Tibial nerve (tissue), 4 donors: Measurements from ENCODE around the gene RHOXF2. TPM values are rescaled to one million over a fixed set of nuclear protein-coding genes. Genes with fewer than 3 reads are reported as not detected.
"Not testable (repeated sequence)": the region's sequence is repeated elsewhere in the genome, so short reads cannot be mapped to it uniquely, and the experiment has no call there.

ENCODE experiments used
- DNase-seq, 2 donors: peaks; one replicate each; pipeline ENCODE4 v3.0.0-alpha.2; 2019; ENCODE audit warnings: low spot score in 2 of 2
- H3K27ac ChIP-seq, 4 donors: fragments of 200-600 bp; sonication (generic) in 3 of 4; one replicate each; pipeline ENCODE4 v1.5.1; 2017 to 2019; ENCODE audit warnings: mild to moderate bottlenecking in 1 of 4
- H3K27me3 ChIP-seq, 2 donors: fragments of 200-600 bp; sonication (generic) in 1 of 2; one replicate each; pipeline versions ENCODE4 v1.5.1 to v1.6.0; 2017 to 2019
- H3K36me3 ChIP-seq, 3 donors: fragments of 200-600 bp; sonication (generic); one replicate each; pipeline ENCODE4 v1.5.1; 2018 to 2019
- H3K4me1 ChIP-seq, 4 donors: fragments of 200-600 bp; sonication (generic) in 3 of 4; one replicate each; pipeline ENCODE4 v1.5.1; 2017 to 2019
- H3K4me3 ChIP-seq, 4 donors: fragments of 200-600 bp; sonication (generic) in 3 of 4; one replicate each; pipeline ENCODE4 v1.5.1; 2017 to 2019; ENCODE audit warnings: mild to moderate bottlenecking in 1 of 4, moderate library complexity in 1 of 4
- H3K9me3 ChIP-seq, 4 donors: fragments of 200-600 bp; sonication (generic) in 3 of 4; one replicate each; pipeline ENCODE4 v1.5.1; 2017 to 2019
- CTCF ChIP-seq, 5 experiments: fragments of 200-600 bp in 3 of 5; fragments of 450-650 bp in 2 of 5; sonication (generic) in 3 of 5; IDR thresholded peaks; one replicate each; pipeline ENCODE4 v1.5.1; 2016 to 2019; ENCODE audit warnings: antibody characterized with exemption in 5 of 5, mild to moderate bottlenecking in 3 of 5, moderate library complexity in 2 of 5
- EP300 ChIP-seq, 2 donors: sonication (generic); formaldehyde crosslinking; IDR thresholded peaks; one replicate each; pipeline ENCODE4 v1.6.1; 2017; ENCODE audit warnings: antibody characterized with exemption in 2 of 2, mild to moderate bottlenecking in 1 of 2
- POLR2A ChIP-seq, 2 donors: fragments of 450-650 bp; IDR thresholded peaks; one replicate each; pipeline ENCODE4 v1.6.1; 2017; ENCODE audit warnings: antibody characterized with exemption in 2 of 2, mild to moderate bottlenecking in 2 of 2, moderate library complexity in 2 of 2
- WGBS, 2 donors: methylation state at CpG; one replicate each; pipeline ENCODE4 v1.1.5; 2018; 5-methylcytosine and 5-hydroxymethylcytosine counted together
- total RNA-seq, 4 donors: library from RNA; depleted of rRNA; stranded (reverse); fragments of >200 nt; gene quantifications; one replicate each; pipeline ENCODE4 v1.1.0, GENCODE V29; 2016

The RHOXF2 gene
- total RNA-seq, 4 donors from 2014 or later = not detected

- no peak for DNase-seq
- H3K9me3 ChIP-seq = no peaks in the 10 kb centered on the region
- WGBS, 2 donors = 50 to 69% methylated on average over 4 of the region's 4 CpGs
- TF ChIP-seq CTCF (IDR thresholded peaks at IDR 0.05) = no peak
- TF ChIP-seq EP300 (IDR thresholded peaks at IDR 0.05) = no peak
- TF ChIP-seq POLR2A (IDR thresholded peaks at IDR 0.05) = no peak
- peaks cover 0 to 5% (median 0%) of the 10 kb centered on the region in 4 donors for H3K4me1 ChIP-seq
- peaks cover 0 to 8% of the 10 kb centered on the region in 2 donors for H3K27me3 ChIP-seq
- H3K27ac ChIP-seq = no peak overlapping the region
- H3K4me3 ChIP-seq = no peak overlapping the region
- H3K36me3 ChIP-seq = no peaks in the 10 kb centered on the region
Observed at GRCh38 chrX:120145295-120145925, 13.0 kb upstream of the RHOXF2 start.

GRCh38 chrX:120146323-120146722 is 12.1 kb upstream of the RHOXF2 start:
- WGBS, 2 donors = 78 to 94% methylated on average over 1 of the region's 1 CpG

GRCh38 chrX:120147537-120147936 is 10.9 kb upstream of the RHOXF2 start:
- TF ChIP-seq POLR2A (IDR thresholded peaks at IDR 0.05) = no peak
- no peak for TF ChIP-seq EP300 (IDR thresholded peaks at IDR 0.05)
- no peak for TF ChIP-seq CTCF (IDR thresholded peaks at IDR 0.05)
- Histone ChIP-seq H3K9me3 (no peaks in the 10 kb centered on the region), H3K27me3 (peaks cover 0 to 8% of the 10 kb centered on the region in 2 donors), H3K4me1 (peaks cover 0 to 5% (median 0%) of the 10 kb centered on the region in 4 donors), H3K4me3 (no peak overlapping the region), H3K36me3 (no peaks in the 10 kb centered on the region), H3K27ac (no peak overlapping the region)
- WGBS, 2 donors = 88 to 96% methylated on average over 4 to 8 of the region's 8 CpGs
- DNase-seq = no peak

More at GRCh38 chrX:120146323-120146722, 12.1 kb upstream of the RHOXF2 start:
- H3K4me1 ChIP-seq, H3K27me3 ChIP-seq, H3K4me3 ChIP-seq, H3K27ac ChIP-seq, H3K36me3 ChIP-seq, H3K9me3 ChIP-seq, DNase-seq: not testable (repeated sequence)

GRCh38 chrX:120150109-120150744 is 8.2 kb upstream of the RHOXF2 start:
- not testable (repeated sequence) for H3K4me1 ChIP-seq, H3K27ac ChIP-seq, DNase-seq, H3K9me3 ChIP-seq, H3K36me3 ChIP-seq, H3K4me3 ChIP-seq, H3K27me3 ChIP-seq
- WGBS, 2 donors = no CpG with 5 or more reads among the region's 12 CpGs

- not testable (repeated sequence) for H3K27ac ChIP-seq, H3K4me1 ChIP-seq, H3K4me3 ChIP-seq, H3K27me3 ChIP-seq, H3K36me3 ChIP-seq, H3K9me3 ChIP-seq, DNase-seq
- 95% methylated on average over 19 of the region's 33 CpGs; no CpG with 5 or more reads in 1 of the 2 donors for WGBS, 2 donors
Observed at GRCh38 chrX:120159086-120159485, 673 bp downstream of the RHOXF2 start.

- not testable (repeated sequence) for H3K27me3 ChIP-seq, H3K36me3 ChIP-seq, DNase-seq, H3K4me1 ChIP-seq, H3K9me3 ChIP-seq, H3K4me3 ChIP-seq, H3K27ac ChIP-seq
- WGBS, 2 donors = no CpG with 5 or more reads among the region's 6 CpGs
Observed at GRCh38 chrX:120193254-120193653, 34.8 kb downstream of the RHOXF2 start.

- H3K27me3 ChIP-seq, H3K9me3 ChIP-seq, H3K4me3 ChIP-seq, H3K4me1 ChIP-seq, H3K36me3 ChIP-seq, DNase-seq, H3K27ac ChIP-seq: not testable (repeated sequence)
- no CpG with 5 or more reads among the region's 2 CpGs for WGBS, 2 donors
Observed at GRCh38 chrX:120193720-120194119, 35.3 kb downstream of the RHOXF2 start.

GRCh38 chrX:120195786-120196185 is 37.4 kb downstream of the RHOXF2 start:
- not testable (repeated sequence) for H3K4me3 ChIP-seq, H3K27me3 ChIP-seq, H3K27ac ChIP-seq, DNase-seq, H3K9me3 ChIP-seq, H3K4me1 ChIP-seq, H3K36me3 ChIP-seq
- no CpG with 5 or more reads among the region's 6 CpGs for WGBS, 2 donors

GRCh38 chrX:120196626-120197283 is 38.3 kb downstream of the RHOXF2 start:
- H3K36me3 ChIP-seq, H3K27me3 ChIP-seq, H3K9me3 ChIP-seq, DNase-seq, H3K27ac ChIP-seq, H3K4me3 ChIP-seq, H3K4me1 ChIP-seq: not testable (repeated sequence)
- WGBS, 2 donors = no CpG with 5 or more reads among the region's 8 CpGs
